K562 (cell line): ENCODE data around the gene MEA1. TPM values are rescaled to one million over a fixed set of nuclear protein-coding genes. Genes with fewer than 3 reads are reported as not detected.
A peak's percentile ranks its signal among the peaks of the same experiment; 100 is the strongest.

Source experiments
- ATF4 ChIP-seq: fragments of 450-650 bp; formaldehyde crosslinking; IDR thresholded peaks from 2 replicates; pipeline ENCODE4 v1.4.0; 2022; ENCODE audit warnings: mild to moderate bottlenecking, moderate library complexity
- CHAMP1 ChIP-seq: fragments of 450-650 bp; IDR thresholded peaks from 2 replicates; pipeline ENCODE4 v1.6.1; 2016; ENCODE audit warnings: mild to moderate bottlenecking
- CREB5 ChIP-seq: fragments of 250-450 bp; sonication (Bioruptor Pico); IDR thresholded peaks from 2 replicates; pipeline ENCODE4 v1.5.0; 2020; ENCODE audit warnings: mild to moderate bottlenecking
- DACH1 ChIP-seq: fragments of 450-650 bp; IDR thresholded peaks from 2 replicates; pipeline ENCODE4 v1.6.1; 2018; ENCODE audit not compliant: partially characterized antibody
- FOXK2 ChIP-seq, 2 experiments: fragments of 450-650 bp; IDR thresholded peaks in 1 of 2; conservative IDR thresholded peaks in 1 of 2; 2 replicates each; pipeline ENCODE4 v1.6.1; 2016; ENCODE audit warnings: low read depth in 2 of 2, mild to moderate bottlenecking in 1 of 2
- HDAC2 ChIP-seq: fragments of 450-650 bp; IDR thresholded peaks from 2 replicates; pipeline ENCODE4 v1.6.1; 2016; ENCODE audit warnings: mild to moderate bottlenecking
- MAFG ChIP-seq: fragments of 450-650 bp; conservative IDR thresholded peaks from 2 replicates; pipeline ENCODE4 v1.6.1; 2016; ENCODE audit warnings: missing genetic modification characterization, missing compliant biosample characterization
- MEIS2 ChIP-seq: fragments of 450-650 bp; IDR thresholded peaks from 2 replicates; pipeline ENCODE4 v1.6.1; 2014; ENCODE audit warnings: mild to moderate bottlenecking; ENCODE audit not compliant: partially characterized antibody
- MTA2 ChIP-seq: fragments of 450-650 bp; IDR thresholded peaks from 2 replicates; pipeline ENCODE4 v1.6.1; 2016; ENCODE audit warnings: low read depth
- MTF1 ChIP-seq: fragments of 250-450 bp; sonication (Bioruptor Pico); IDR thresholded peaks from 2 replicates; pipeline ENCODE4 v1.9.0; 2021; ENCODE audit warnings: moderate library complexity, mild to moderate bottlenecking, inconsistent platforms, borderline replicate concordance
- NFATC3 ChIP-seq: fragments of 450-650 bp; IDR thresholded peaks from 2 replicates; pipeline ENCODE4 v1.6.1; 2017; ENCODE audit warnings: mild to moderate bottlenecking
- PRDM10 ChIP-seq: fragments of 450-650 bp; IDR thresholded peaks from 2 replicates; pipeline ENCODE4 v1.6.1; 2018; ENCODE audit not compliant: partially characterized antibody
- RB1 ChIP-seq: fragments of 450-650 bp; IDR thresholded peaks from 2 replicates; pipeline ENCODE4 v1.6.1; 2017; ENCODE audit warnings: low read depth, mild to moderate bottlenecking
- STAT5A ChIP-seq: IDR thresholded peaks from 2 replicates; pipeline ENCODE4 v1.6.1; 2012; ENCODE audit warnings: low read length, inconsistent platforms, borderline replicate concordance
- ZBTB34 ChIP-seq: fragments of 250-450 bp; sonication (Bioruptor Pico); IDR thresholded peaks from 2 replicates; pipeline ENCODE4 v1.8.0; 2021; ENCODE audit warnings: mild to moderate bottlenecking, moderate library complexity
- ZEB2 ChIP-seq: fragments of 450-650 bp; IDR thresholded peaks from 2 replicates; pipeline ENCODE4 v1.6.1; 2016
- ZNF316 ChIP-seq: fragments of 450-650 bp; IDR thresholded peaks from 2 replicates; pipeline ENCODE4 v1.6.1; 2016
- polyA plus RNA-seq, 8 experiments: library from polyadenylated mRNA; depleted of rRNA in 4 of 8; stranded (reverse) in 5 of 8; unstranded in 3 of 8; fragments of >200 nt; fragmentation: Nextera tagmentation in 2 of 8; fragmentation: Illumina TruSeq in 1 of 8; extraction: Ambion mirVana in 2 of 8; extraction: Trizol in 1 of 8; gene quantifications; 2 replicates each; pipeline versions ENCODE4 v1.2.1 to v1.2.3, GENCODE V29; 2011 to 2014; ENCODE audit warnings: inconsistent platforms in 1 of 8, missing spikeins in 1 of 8
- total RNA-seq, 7 experiments: library from RNA; depleted of rRNA in 6 of 7; stranded (reverse); fragments of >200 nt in 6 of 7; fragmentation: Illumina TruSeq in 2 of 7; extraction: Trizol in 2 of 7; gene quantifications; 2 replicates each; pipeline versions ENCODE4 v1.2.1 to v1.2.3, GENCODE V29; 2011 to 2021; ENCODE audit warnings: low replicate concordance in 1 of 7

The MEA1 gene
- total and polyA plus RNA-seq, 9 of the 15 experiments (the other 6 are each of a cell fraction or from before 2014, with no cell fraction given): 86.8 to 210 (median 152) TPM

- TF ChIP-seq ZBTB34 (CRISPR knock-in tag) (no peak), ZNF316 (peak; percentile 93), RB1 (0 out of 2 replicates have a peak, but pooled peaks have one; percentile 20), FOXK2 (conservative IDR thresholded peaks at IDR 0.05 in 1 of 2, IDR thresholded peaks at IDR 0.05 in 1 of 2; ENCODE audit: low read depth in 2 of 2) (peak in 1 of 2 experiments; percentile 18; a peak in 1 of 4 replicates), MTF1 (CRISPR knock-in tag) (no peak), MTA2 (0 out of 2 replicates have a peak, but pooled peaks have one; percentile 18), PRDM10 (peak; percentile 90), CHAMP1 (no peak), MAFG (tag) (peak; percentile 92), MEIS2 (peak; percentile 92), NFATC3 (peak; percentile 82; the same call in 1 of the 2 replicates), CREB5 (CRISPR knock-in tag) (no peak), ZEB2 (peak; percentile 47; the same call in 1 of the 2 replicates), STAT5A (no peak), DACH1 (peak; percentile 59), ATF4 (CRISPR knock-in tag) (peak; percentile 63), HDAC2 (peak; percentile 77; the same call in 1 of the 2 replicates)
Observed at GRCh38 chr6:42970871-42971612, 42.7 kb downstream of the MEA1 start (continued).
